Right atrium auricular region (tissue), 2 donors: ENCODE data around the gene FXYD6. TPM values are rescaled to one million over a fixed set of nuclear protein-coding genes. Genes with fewer than 3 reads are reported as not detected.

Source experiments
- DNase-seq: peaks from one replicate; pipeline ENCODE4 v3.0.0-alpha.2; 2019; ENCODE audit warnings: low spot score
- H3K27ac ChIP-seq, 2 donors: fragments of 200-600 bp; sonication (generic); 1 replicate in 1 of 2; 2 replicates in 1 of 2; pipeline ENCODE4 v1.5.1; 2016 to 2019
- H3K27me3 ChIP-seq, 2 donors: fragments of 200-600 bp; sonication (generic); one replicate each; pipeline versions ENCODE4 v1.5.1 to v1.6.0; 2017 to 2019
- H3K36me3 ChIP-seq: fragments of 200-600 bp; sonication (generic); one replicate; pipeline ENCODE4 v1.5.1; 2016
- H3K4me1 ChIP-seq, 2 donors: fragments of 200-600 bp; sonication (generic); one replicate each; pipeline versions ENCODE4 v1.5.1 to v1.6.0; 2017 to 2019
- H3K4me3 ChIP-seq, 2 donors: fragments of 200-600 bp; sonication (generic); 1 replicate in 1 of 2; 2 replicates in 1 of 2; pipeline ENCODE4 v1.5.1; 2017 to 2019; ENCODE audit warnings: mild to moderate bottlenecking in 1 of 2, moderate library complexity in 1 of 2
- H3K9me3 ChIP-seq, 2 donors: fragments of 200-600 bp; sonication (generic); one replicate each; pipeline ENCODE4 v1.5.1; 2019
- total RNA-seq, 2 donors: library from RNA; depleted of rRNA; stranded (reverse); fragments of >200 nt; gene quantifications; one replicate each; pipeline ENCODE4 v1.1.0, GENCODE V29; 2016
- TF ChIP-seq, protein P1 (sequence below), 2 donors: fragments of 200-600 bp; sonication (generic); IDR thresholded peaks; one replicate each; pipeline ENCODE4 v1.5.1; 2019; ENCODE audit warnings: antibody characterized with exemption in 2 of 2

Gene FXYD6
- total RNA-seq, 2 donors from 2014 or later, result 28.6 to 42.6 TPM

DNA sequence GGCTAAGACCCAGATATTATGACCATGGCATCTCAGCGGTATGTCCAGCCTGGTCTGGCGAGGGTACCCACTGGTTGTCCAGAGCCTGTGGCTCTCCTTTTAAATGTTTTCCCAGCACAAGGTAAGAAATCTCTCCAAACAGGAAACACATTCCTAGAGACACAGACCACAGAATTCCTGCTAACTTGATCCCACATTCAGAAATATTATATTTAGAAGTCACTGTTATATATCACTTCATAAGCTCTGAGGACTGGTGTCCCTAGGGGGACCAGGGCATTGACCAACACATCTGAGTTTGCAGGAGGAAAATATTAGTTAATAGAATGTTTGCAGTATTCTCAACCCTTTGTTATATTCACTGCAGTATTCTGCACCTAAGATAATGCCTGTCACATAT is 29.7 kb upstream of the FXYD6 start:
- TF ChIP-seq, protein P1, sequence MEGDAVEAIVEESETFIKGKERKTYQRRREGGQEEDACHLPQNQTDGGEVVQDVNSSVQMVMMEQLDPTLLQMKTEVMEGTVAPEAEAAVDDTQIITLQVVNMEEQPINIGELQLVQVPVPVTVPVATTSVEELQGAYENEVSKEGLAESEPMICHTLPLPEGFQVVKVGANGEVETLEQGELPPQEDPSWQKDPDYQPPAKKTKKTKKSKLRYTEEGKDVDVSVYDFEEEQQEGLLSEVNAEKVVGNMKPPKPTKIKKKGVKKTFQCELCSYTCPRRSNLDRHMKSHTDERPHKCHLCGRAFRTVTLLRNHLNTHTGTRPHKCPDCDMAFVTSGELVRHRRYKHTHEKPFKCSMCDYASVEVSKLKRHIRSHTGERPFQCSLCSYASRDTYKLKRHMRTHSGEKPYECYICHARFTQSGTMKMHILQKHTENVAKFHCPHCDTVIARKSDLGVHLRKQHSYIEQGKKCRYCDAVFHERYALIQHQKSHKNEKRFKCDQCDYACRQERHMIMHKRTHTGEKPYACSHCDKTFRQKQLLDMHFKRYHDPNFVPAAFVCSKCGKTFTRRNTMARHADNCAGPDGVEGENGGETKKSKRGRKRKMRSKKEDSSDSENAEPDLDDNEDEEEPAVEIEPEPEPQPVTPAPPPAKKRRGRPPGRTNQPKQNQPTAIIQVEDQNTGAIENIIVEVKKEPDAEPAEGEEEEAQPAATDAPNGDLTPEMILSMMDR (IDR thresholded peaks at IDR 0.05), result no peak
- DNase-seq, result no peak

DNA sequence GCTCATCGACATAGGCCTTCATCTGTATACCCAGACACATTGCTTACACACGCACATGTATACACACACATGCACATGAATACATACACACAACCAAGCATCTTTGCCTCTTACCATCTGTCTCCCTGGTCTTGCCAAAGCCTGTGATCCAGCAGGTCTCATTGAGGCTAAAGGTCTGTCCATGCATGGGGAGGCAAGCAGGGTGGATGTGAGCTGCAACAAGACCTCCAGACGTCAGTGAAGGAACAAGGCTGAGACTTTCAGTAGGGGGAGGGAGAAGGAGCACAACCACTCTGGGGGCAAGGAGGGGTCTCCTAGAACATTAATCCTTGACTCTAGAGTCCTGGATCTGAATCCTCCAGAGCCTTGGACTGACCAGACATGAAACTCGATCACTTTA is 29.1 kb upstream of the FXYD6 start:
- Histone ChIP-seq H3K36me3 (no peaks in the 10 kb centered on the region), H3K27ac (no peak overlapping the region), H3K4me3 (no peak overlapping the region), H3K27me3 (no peaks in the 10 kb centered on the region), H3K9me3 (no peaks in the 10 kb centered on the region), H3K4me1 (peaks cover 0 to 5% of the 10 kb centered on the region in 2 donors)
- no peak for DNase-seq
- TF ChIP-seq, protein P1 (IDR thresholded peaks at IDR 0.05), result no peak

More for the DNA sequence above, 29.7 kb upstream of the FXYD6 start:
- H3K36me3 ChIP-seq, result no peaks in the 10 kb centered on the region
- H3K27ac ChIP-seq, result no peak overlapping the region
- peaks cover 0 to 5% of the 10 kb centered on the region in 2 donors for H3K4me1 ChIP-seq
- H3K4me3 ChIP-seq, result no peak overlapping the region
- no peaks in the 10 kb centered on the region for H3K27me3 ChIP-seq
- no peaks in the 10 kb centered on the region for H3K9me3 ChIP-seq

- Histone ChIP-seq H3K4me1 (peaks cover 0 to 5% of the 10 kb centered on the region in 2 donors), H3K9me3 (no peaks in the 10 kb centered on the region), H3K27me3 (no peaks in the 10 kb centered on the region), H3K4me3 (no peak overlapping the region), H3K36me3 (no peaks in the 10 kb centered on the region), H3K27ac (no peak overlapping the region)
- TF ChIP-seq, protein P1 (IDR thresholded peaks at IDR 0.05), result no peak
- no peak for DNase-seq
Measured at GRCh38 chr11:117903505-117904382, 27.3 kb upstream of the FXYD6 start.

DNA sequence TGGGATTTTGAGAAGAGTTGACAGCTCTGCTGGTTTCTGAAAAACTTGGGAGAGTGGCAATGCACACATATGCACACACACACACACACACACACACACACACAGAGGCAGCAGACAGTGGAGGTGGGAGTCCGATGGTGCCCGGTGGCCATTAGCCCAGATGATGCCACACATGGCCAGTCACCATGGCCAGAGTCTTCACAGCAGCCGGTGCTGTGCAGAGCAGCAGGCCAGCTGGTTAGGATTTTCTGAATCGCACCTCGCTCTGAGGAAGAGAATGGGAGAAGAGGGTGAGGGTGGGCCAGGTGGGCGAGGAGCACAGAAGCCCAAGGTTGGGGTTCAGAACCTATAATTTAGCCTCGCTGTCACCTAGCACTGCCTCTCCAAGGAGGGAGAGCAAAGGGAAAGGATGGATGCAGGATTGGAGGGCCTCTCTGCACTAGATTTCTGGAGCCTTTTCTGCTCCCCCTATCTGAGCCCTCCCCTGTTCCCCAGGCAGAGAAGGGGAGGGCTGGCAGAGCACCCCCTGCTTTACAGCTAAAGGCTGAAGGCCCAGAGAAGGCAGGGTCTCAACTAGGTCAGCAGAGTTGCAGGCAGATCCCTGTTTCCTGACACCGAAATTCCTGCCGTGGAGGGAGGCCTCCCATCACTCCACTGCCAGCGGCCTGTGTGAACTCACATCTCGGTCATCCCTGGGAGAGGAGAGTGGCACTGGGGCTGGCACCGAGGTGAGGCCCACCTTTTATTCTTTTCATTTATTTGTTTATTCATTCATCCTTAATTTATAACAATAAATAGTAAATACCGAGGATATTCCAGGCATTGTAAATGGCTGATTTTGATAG is 25.8 kb upstream of the FXYD6 start:
- no peak overlapping the region for H3K4me3 ChIP-seq
- H3K36me3 ChIP-seq, result no peaks in the 10 kb centered on the region
- TF ChIP-seq, protein P1 (IDR thresholded peaks at IDR 0.05), result no peak
- H3K27me3 ChIP-seq, result no peaks in the 10 kb centered on the region
- no peaks in the 10 kb centered on the region for H3K9me3 ChIP-seq
- no peak overlapping the region for H3K27ac ChIP-seq
- DNase-seq, result no peak
- H3K4me1 ChIP-seq, result no peaks in the 10 kb centered on the region

GRCh38 chr11:117901601-117902000 is 25.1 kb upstream of the FXYD6 start:
- no peaks in the 10 kb centered on the region for H3K4me1 ChIP-seq
- DNase-seq, result no peak
- no peak overlapping the region for H3K27ac ChIP-seq
- no peak overlapping the region for H3K4me3 ChIP-seq
- no peaks in the 10 kb centered on the region for H3K9me3 ChIP-seq
- no peaks in the 10 kb centered on the region for H3K36me3 ChIP-seq
- H3K27me3 ChIP-seq, result no peaks in the 10 kb centered on the region
- TF ChIP-seq, protein P1 (IDR thresholded peaks at IDR 0.05), result no peak
